ENCODE measurements around the gene MCF2L2.

Gene MCF2L2

DNA sequence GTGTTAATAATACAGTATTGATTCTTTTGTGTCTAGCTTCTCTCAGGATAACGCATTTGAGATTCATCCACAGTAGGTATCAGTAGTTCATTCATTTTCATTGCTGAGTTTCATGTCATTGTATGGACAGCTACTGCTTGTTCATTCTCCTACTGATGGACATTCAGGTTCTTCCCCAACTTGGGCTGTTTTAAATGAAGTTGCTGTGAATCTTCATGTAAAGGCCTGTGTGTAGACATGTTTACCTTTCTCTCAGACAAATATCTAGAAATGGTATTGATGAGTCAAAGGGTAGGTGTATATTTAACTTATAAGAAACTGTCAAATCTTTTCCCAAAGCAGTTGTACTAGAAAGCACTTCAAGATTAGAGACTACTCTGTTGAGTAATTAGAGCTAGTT, 26.7 kb downstream of the MCF2L2 start (continued):
- TF ChIP-seq, protein P1, sequence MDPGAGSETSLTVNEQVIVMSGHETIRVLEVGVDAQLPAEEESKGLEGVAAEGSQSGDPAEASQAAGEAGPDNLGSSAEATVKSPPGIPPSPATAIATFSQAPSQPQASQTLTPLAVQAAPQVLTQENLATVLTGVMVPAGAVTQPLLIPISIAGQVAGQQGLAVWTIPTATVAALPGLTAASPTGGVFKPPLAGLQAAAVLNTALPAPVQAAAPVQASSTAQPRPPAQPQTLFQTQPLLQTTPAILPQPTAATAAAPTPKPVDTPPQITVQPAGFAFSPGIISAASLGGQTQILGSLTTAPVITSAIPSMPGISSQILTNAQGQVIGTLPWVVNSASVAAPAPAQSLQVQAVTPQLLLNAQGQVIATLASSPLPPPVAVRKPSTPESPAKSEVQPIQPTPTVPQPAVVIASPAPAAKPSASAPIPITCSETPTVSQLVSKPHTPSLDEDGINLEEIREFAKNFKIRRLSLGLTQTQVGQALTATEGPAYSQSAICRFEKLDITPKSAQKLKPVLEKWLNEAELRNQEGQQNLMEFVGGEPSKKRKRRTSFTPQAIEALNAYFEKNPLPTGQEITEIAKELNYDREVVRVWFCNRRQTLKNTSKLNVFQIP (CRISPR knock-in tag; IDR thresholded peaks at IDR 0.05; ENCODE audit: borderline replicate concordance, low read depth) = no peak
- no peak for TF ChIP-seq CREB5 (CRISPR knock-in tag; IDR thresholded peaks at IDR 0.05; ENCODE audit: low read depth)

DNA sequence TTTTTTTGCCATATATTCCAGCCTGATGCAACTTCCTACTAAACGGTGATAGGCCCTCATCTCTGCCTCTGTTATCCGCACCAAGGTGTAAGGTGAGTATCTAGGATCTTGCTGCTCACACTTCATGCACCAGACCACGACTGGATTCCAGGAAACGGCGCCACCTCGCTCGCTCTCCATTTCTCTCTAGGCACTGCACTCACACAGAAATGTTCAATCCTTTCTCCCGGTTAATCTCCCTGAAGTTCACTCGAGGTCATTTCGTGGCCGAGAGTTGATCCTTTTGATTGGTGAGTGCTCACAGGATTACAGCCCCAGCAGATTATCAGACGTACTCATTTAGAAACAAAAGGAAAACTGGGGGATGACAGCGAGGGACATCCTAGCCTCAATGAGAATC, 28.1 kb downstream of the MCF2L2 start:
- no peak for ATAC-seq

DNA sequence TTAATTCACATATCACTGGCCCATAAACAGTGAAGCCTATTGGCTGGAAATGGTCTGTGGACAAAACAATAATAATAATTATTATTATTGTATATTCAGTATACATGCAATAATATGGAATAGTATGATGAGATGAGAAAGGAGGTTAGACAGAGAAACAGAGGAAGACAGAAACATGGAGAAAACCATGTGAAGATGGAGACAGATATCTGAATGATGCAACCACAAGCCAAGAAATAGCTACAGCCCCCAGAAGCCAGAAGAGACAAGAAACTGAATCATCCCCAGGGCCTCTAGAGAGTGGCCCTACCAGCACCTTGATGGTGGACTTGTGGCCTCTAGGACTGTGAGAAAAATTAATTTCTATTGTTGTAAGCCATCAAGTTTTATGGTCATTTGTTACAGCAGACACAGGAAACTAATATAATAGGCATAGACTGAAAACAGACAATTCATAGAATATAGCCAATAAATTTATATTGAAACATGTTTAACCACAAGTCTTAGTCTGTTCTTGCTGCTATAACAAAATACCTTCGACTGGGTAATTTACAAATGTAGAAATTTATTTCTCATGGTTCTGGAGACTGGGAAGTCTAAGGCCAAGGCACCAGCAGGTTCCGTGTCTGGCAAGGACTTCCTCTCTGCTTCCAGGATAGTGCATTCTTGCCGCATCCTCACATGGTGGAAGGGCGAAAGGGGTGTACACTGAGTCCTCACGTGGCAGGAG, 31.6 kb downstream of the MCF2L2 start:
- ATAC-seq = no peak
- TF ChIP-seq ZC3H10 (CRISPR knock-in tag; IDR thresholded peaks at IDR 0.05) = no peak
- no peak for TF ChIP-seq ARNTL (CRISPR knock-in tag; IDR thresholded peaks at IDR 0.05; ENCODE audit: borderline replicate concordance, low read depth)
- TF ChIP-seq SNAI2 (CRISPR knock-in tag; IDR thresholded peaks at IDR 0.05) = no peak
- TF ChIP-seq, protein P2, sequence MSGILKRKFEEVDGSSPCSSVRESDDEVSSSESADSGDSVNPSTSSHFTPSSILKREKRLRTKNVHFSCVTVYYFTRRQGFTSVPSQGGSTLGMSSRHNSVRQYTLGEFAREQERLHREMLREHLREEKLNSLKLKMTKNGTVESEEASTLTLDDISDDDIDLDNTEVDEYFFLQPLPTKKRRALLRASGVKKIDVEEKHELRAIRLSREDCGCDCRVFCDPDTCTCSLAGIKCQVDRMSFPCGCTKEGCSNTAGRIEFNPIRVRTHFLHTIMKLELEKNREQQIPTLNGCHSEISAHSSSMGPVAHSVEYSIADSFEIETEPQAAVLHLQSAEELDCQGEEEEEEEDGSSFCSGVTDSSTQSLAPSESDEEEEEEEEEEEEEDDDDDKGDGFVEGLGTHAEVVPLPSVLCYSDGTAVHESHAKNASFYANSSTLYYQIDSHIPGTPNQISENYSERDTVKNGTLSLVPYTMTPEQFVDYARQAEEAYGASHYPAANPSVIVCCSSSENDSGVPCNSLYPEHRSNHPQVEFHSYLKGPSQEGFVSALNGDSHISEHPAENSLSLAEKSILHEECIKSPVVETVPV (CRISPR knock-in tag; IDR thresholded peaks at IDR 0.05) = no peak
- no peak for TF ChIP-seq CSDC2 (CRISPR knock-in tag; IDR thresholded peaks at IDR 0.05)
- no peak for TF ChIP-seq BACH2 (CRISPR knock-in tag; IDR thresholded peaks at IDR 0.05; ENCODE audit: borderline replicate concordance)
- TF ChIP-seq ZFP30 (CRISPR knock-in tag; IDR thresholded peaks at IDR 0.05) = no peak
- no peak for TF ChIP-seq CREB5 (CRISPR knock-in tag; IDR thresholded peaks at IDR 0.05; ENCODE audit: low read depth)
- TF ChIP-seq, protein P1 (CRISPR knock-in tag; IDR thresholded peaks at IDR 0.05; ENCODE audit: borderline replicate concordance, low read depth) = no peak
- no peak for TF ChIP-seq ESRRG (CRISPR knock-in tag; IDR thresholded peaks at IDR 0.05)
- no peak for TF ChIP-seq RARB (CRISPR knock-in tag; IDR thresholded peaks at IDR 0.05)
- no peak for TF ChIP-seq TOX (CRISPR knock-in tag; IDR thresholded peaks at IDR 0.05; ENCODE audit: borderline replicate concordance)
- TF ChIP-seq ZNF70 (CRISPR knock-in tag; IDR thresholded peaks at IDR 0.05) = no peak
- TF ChIP-seq GLIS3 (CRISPR knock-in tag; IDR thresholded peaks at IDR 0.05) = no peak
- TF ChIP-seq ZNF565 (CRISPR knock-in tag; conservative IDR thresholded peaks at IDR 0.05; ENCODE audit: low read depth) = no peak
- no peak for TF ChIP-seq OSR1 (CRISPR knock-in tag; IDR thresholded peaks at IDR 0.05)
- TF ChIP-seq PPARA (CRISPR knock-in tag; IDR thresholded peaks at IDR 0.05; ENCODE audit: borderline replicate concordance) = no peak

More for the DNA sequence above, 28.1 kb downstream of the MCF2L2 start:
- TF ChIP-seq ARNTL (CRISPR knock-in tag; IDR thresholded peaks at IDR 0.05; ENCODE audit: borderline replicate concordance, low read depth) = no peak
- no peak for TF ChIP-seq ZNF8 (CRISPR knock-in tag; IDR thresholded peaks at IDR 0.05)
- TF ChIP-seq, protein P1 (CRISPR knock-in tag; IDR thresholded peaks at IDR 0.05; ENCODE audit: borderline replicate concordance, low read depth) = no peak
- TF ChIP-seq CSDC2 (CRISPR knock-in tag; IDR thresholded peaks at IDR 0.05) = no peak
- no peak for TF ChIP-seq RARB (CRISPR knock-in tag; IDR thresholded peaks at IDR 0.05)
- TF ChIP-seq OSR1 (CRISPR knock-in tag; IDR thresholded peaks at IDR 0.05) = no peak
- no peak for TF ChIP-seq CREB5 (CRISPR knock-in tag; IDR thresholded peaks at IDR 0.05; ENCODE audit: low read depth)
- TF ChIP-seq PATZ1 (CRISPR knock-in tag; IDR thresholded peaks at IDR 0.05; ENCODE audit: borderline replicate concordance) = no peak
- TF ChIP-seq ZFP3 (CRISPR knock-in tag; IDR thresholded peaks at IDR 0.05) = no peak
- TF ChIP-seq TCF4 (CRISPR knock-in tag; IDR thresholded peaks at IDR 0.05; ENCODE audit: borderline replicate concordance) = no peak

Data from SK-N-SH treated with all-trans-retinoic acid at 6 μM for 48 hours (cell line).